ENCODE data around the gene CGNL1.

Gene CGNL1

DNA sequence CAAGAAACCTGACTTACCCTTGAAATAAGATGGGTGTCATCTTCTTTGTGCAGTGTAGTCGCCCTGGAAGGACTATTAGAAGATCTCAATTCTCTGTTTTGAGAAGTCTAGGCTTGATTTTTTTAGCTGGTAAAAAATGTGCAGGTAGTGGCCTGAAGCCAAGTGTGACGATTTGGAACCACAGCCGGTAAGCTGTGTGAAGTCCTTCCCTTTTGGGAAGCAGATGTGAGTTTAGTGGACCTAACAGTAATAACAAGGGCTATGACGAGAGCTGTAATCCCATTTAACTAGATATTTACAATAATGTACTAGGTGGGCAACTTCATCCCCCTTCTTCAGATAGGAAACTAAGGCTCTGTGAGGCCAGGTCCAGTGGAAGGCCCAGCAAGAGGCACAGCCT is 133.7 kb downstream of the CGNL1 start:
- H3K36me3 ChIP-seq (replicated peaks; ENCODE audit: low read depth, low read length) = no peaks in the 10 kb centered on the region
- no peaks in the 10 kb centered on the region for H3K27me3 ChIP-seq (ENCODE audit: low read depth, low read length)
- no peak overlapping the region for H3K27ac ChIP-seq (ENCODE audit: low read length)
- H4K20me1 ChIP-seq (ENCODE audit: insufficient read depth, low read length) = no peaks in the 10 kb centered on the region
- no peaks in the 10 kb centered on the region for H3K4me1 ChIP-seq (ENCODE audit: low read length)
- no peak overlapping the region for H3K4me2 ChIP-seq (ENCODE audit: low read length)
- H2AFZ ChIP-seq (ENCODE audit: low read depth, low read length) = no peak overlapping the region
- no peaks in the 10 kb centered on the region for H3K79me2 ChIP-seq (ENCODE audit: low read length)
- no peak overlapping the region for H3K9ac ChIP-seq (ENCODE audit: low read length)
- TF ChIP-seq, protein P1, sequence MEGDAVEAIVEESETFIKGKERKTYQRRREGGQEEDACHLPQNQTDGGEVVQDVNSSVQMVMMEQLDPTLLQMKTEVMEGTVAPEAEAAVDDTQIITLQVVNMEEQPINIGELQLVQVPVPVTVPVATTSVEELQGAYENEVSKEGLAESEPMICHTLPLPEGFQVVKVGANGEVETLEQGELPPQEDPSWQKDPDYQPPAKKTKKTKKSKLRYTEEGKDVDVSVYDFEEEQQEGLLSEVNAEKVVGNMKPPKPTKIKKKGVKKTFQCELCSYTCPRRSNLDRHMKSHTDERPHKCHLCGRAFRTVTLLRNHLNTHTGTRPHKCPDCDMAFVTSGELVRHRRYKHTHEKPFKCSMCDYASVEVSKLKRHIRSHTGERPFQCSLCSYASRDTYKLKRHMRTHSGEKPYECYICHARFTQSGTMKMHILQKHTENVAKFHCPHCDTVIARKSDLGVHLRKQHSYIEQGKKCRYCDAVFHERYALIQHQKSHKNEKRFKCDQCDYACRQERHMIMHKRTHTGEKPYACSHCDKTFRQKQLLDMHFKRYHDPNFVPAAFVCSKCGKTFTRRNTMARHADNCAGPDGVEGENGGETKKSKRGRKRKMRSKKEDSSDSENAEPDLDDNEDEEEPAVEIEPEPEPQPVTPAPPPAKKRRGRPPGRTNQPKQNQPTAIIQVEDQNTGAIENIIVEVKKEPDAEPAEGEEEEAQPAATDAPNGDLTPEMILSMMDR (IDR thresholded peaks at IDR 0.05; ENCODE audit: low read depth, low read length) = no peak
- TF ChIP-seq EZH2phosphoT487 (IDR thresholded peaks at IDR 0.05; ENCODE audit: low read depth) = no peak
- H3K4me3 ChIP-seq (ENCODE audit: low read length) = no peak overlapping the region
- no peaks in the 10 kb centered on the region for H3K9me3 ChIP-seq (ENCODE audit: insufficient read depth, low read length)

DNA sequence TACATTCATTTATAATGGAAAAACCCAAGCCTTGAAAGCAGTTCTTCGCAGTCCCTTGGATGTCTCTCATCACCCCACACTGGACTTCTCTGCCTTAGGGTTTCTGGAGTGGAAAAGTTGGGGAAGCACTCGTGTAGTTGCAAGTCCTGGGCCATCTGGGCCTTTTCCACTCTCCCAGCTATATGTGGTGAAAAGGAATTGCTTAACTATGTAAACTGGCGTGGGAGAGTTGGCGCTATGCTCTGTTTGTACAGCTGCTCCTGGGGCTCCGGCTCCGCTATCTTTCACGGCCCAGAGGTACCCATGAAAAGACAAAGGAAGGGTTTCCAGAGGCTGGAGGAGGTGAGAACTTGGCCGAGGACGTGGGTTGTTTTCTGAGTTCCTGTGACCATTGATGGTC is 134.3 kb downstream of the CGNL1 start:
- Histone ChIP-seq H3K9me3 (ENCODE audit: insufficient read depth, low read length) (no peaks in the 10 kb centered on the region), H3K4me1 (ENCODE audit: low read length) (no peaks in the 10 kb centered on the region), H2AFZ (ENCODE audit: low read depth, low read length) (no peak overlapping the region), H3K79me2 (ENCODE audit: low read length) (no peaks in the 10 kb centered on the region), H4K20me1 (ENCODE audit: insufficient read depth, low read length) (no peaks in the 10 kb centered on the region), H3K4me2 (ENCODE audit: low read length) (no peak overlapping the region), H3K36me3 (replicated peaks; ENCODE audit: low read depth, low read length) (no peaks in the 10 kb centered on the region), H3K27me3 (ENCODE audit: low read depth, low read length) (no peaks in the 10 kb centered on the region), H3K9ac (ENCODE audit: low read length) (no peak overlapping the region), H3K4me3 (ENCODE audit: low read length) (no peak overlapping the region), H3K27ac (ENCODE audit: low read length) (no peak overlapping the region)
- TF ChIP-seq EZH2phosphoT487 (IDR thresholded peaks at IDR 0.05; ENCODE audit: low read depth) = no peak
- TF ChIP-seq, protein P1 (IDR thresholded peaks at IDR 0.05; ENCODE audit: low read depth, low read length) = no peak

DNA sequence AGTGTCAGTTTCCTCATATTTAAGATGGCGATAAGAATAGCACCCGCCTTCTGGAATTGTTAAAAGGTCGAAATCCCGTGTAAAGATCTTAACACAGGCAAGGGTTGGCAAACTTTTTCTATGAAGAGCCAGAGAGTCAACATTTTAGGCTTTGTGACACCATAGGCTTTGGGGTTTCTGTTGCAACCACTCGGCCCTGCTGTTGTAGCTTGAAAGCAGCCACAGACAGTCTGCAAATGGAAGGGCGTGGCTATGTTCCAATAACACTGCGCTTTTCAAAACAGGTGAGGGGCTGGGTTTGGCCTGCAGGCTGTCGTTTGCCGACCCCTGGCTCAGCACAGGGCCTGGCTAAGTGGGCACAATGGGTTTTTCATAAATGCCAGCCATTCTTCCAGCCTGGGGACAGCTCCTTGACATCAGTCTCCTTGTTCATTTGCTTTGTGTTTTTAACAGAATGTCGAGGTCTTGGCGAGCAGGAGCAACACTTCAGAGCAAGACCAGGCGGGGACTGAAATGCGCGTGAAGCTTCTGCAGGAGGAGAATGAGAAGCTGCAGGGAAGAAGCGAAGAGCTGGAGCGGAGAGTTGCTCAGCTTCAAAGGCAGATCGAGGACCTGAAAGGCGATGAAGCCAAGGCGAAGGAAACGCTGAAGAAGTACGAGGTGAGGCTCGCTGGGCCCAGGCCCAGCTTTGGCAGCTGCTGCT is 140.2 kb downstream of the CGNL1 start:
- TF ChIP-seq, protein P1 (IDR thresholded peaks at IDR 0.05; ENCODE audit: low read depth, low read length) = no peak
- no peak for TF ChIP-seq EZH2phosphoT487 (IDR thresholded peaks at IDR 0.05; ENCODE audit: low read depth)
- no peak overlapping the region for H2AFZ ChIP-seq (ENCODE audit: low read depth, low read length)

DNA sequence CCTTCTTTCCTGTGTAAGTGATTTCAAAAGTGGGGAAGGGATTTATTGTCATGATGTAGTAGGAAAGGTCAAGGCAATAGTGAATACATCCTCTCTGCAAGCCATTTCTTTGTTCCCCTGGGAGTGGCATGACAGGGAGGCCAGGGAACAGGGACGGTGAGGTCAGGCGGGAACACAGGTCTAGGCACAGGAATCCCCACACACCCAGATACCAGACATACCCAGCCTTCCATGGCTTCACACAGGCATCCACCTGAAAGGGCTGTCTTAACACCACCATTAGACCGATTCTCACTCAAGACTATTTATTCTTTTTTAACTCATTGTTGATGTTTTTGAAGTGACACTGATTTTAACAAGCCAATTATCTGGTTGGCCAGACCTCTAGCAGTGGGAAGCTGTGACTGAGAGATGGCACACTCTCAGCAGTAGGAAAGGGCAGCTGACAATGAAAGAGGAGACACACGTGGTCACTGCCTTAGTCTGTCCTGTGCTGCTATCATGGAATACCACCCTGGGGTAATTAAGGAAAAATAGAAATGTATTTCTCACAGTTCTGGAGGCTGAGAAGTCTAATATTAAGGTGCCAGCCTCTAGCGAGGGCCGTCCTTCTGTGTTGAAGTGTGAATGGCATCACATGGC is 140.8 kb downstream of the CGNL1 start:
- Histone ChIP-seq H4K20me1 (ENCODE audit: insufficient read depth, low read length) (no peaks in the 10 kb centered on the region), H3K27ac (ENCODE audit: low read length) (no peak overlapping the region), H3K79me2 (ENCODE audit: low read length) (no peaks in the 10 kb centered on the region), H3K4me2 (ENCODE audit: low read length) (no peak overlapping the region), H3K36me3 (replicated peaks; ENCODE audit: low read depth, low read length) (no peaks in the 10 kb centered on the region), H2AFZ (ENCODE audit: low read depth, low read length) (no peak overlapping the region), H3K4me3 (ENCODE audit: low read length) (no peak overlapping the region), H3K4me1 (ENCODE audit: low read length) (no peaks in the 10 kb centered on the region), H3K9ac (ENCODE audit: low read length) (no peak overlapping the region), H3K27me3 (ENCODE audit: low read depth, low read length) (no peaks in the 10 kb centered on the region), H3K9me3 (ENCODE audit: insufficient read depth, low read length) (no peaks in the 10 kb centered on the region)
- TF ChIP-seq EZH2phosphoT487 (IDR thresholded peaks at IDR 0.05; ENCODE audit: low read depth) = no peak
- TF ChIP-seq, protein P1 (IDR thresholded peaks at IDR 0.05; ENCODE audit: low read depth, low read length) = no peak

More for the DNA sequence above, 140.2 kb downstream of the CGNL1 start:
- Histone ChIP-seq H4K20me1 (ENCODE audit: insufficient read depth, low read length) (no peaks in the 10 kb centered on the region), H3K27ac (ENCODE audit: low read length) (no peak overlapping the region), H3K9ac (ENCODE audit: low read length) (no peak overlapping the region), H3K4me1 (ENCODE audit: low read length) (no peaks in the 10 kb centered on the region), H3K79me2 (ENCODE audit: low read length) (no peaks in the 10 kb centered on the region), H3K9me3 (ENCODE audit: insufficient read depth, low read length) (no peaks in the 10 kb centered on the region), H3K27me3 (ENCODE audit: low read depth, low read length) (no peaks in the 10 kb centered on the region), H3K36me3 (replicated peaks; ENCODE audit: low read depth, low read length) (no peaks in the 10 kb centered on the region), H3K4me2 (ENCODE audit: low read length) (no peak overlapping the region), H3K4me3 (ENCODE audit: low read length) (no peak overlapping the region)

All from OCI-LY3 (cell line).